Endometrial microvascular endothelial cells (primary cell): ENCODE results near the gene WDR7. TPM values are rescaled to one million over a fixed set of nuclear protein-coding genes. Genes with fewer than 3 reads are reported as not detected.

Experiments used
- in situ Hi-C: cut with HindIII; loops from 2 replicates; pipeline ENCODE4 v1.10.0; 2017; ENCODE audit warnings: low sequenced_read_pairs, low pct_unique_long_range_greater_than_20kb; ENCODE audit errors: inconsistent ontology term
- total RNA-seq: library from RNA; depleted of rRNA; stranded (reverse); fragments of >200 nt; gene quantifications from one replicate; pipeline ENCODE4 v1.2.3, GENCODE V29; 2015; ENCODE audit errors: inconsistent ontology term

Gene WDR7
- total RNA-seq, 1 donor from 2014 or later, result 11.9 TPM

DNA sequence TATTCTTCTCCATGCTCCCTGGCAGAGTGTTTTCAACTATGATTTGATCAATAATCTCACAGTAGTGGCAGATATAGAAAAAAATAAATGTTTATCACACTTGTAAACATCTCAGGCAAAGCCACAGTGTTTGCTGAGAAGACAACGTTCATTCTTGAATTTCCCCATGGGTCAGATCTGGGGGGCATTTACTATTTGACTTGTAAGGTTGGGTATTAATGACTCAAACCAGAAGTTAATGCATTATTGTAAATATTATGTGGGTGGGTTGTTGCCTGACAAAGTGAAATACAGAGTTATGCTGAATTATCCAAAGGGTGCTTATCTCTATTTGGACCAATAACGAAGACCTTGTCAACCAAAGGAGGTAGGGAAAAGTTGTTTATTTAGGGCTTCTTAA, 346.0 kb downstream of the WDR7 start:
- in situ Hi-C loops, result no loop called here

DNA sequence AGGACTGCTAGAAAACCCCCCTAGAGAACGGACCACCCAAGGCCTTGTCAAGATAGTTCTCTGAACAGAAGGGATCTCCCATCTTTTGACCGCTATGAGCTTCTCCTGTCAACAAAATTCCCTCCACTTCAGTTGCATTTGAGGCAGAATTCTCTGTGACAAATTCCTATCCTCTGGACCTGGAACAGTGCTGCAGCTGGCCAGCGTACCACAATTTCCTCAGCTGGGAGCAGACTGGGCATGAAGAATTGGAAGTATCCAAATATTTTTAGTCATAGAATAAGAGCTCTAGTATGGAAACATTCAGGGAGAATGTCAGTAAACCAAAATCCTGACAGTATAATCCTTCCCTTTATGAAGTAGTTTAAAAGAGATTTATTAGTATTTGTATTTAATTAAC, 348.7 kb downstream of the WDR7 start:
- in situ Hi-C loops, result no loop called here

DNA sequence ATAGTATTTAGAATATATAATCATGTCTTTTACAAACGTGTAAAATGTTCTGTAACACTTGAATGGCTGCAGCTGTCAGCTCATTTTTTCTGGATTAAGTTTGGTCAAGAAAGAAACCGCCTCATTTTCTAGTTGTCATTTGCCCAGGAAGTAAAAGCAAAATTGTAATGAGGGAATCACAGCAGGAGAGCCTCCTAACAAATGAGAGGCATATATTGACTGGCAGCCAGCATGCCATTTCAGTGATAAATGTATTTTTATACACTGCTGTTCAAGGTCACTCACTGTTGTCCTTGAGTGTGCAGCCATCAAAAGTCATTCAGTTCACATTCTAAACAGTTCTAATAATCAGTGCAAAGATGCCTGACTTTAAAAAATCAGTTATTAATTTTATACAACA, 351.5 kb downstream of the WDR7 start:
- in situ Hi-C loops, result no loop called here

DNA sequence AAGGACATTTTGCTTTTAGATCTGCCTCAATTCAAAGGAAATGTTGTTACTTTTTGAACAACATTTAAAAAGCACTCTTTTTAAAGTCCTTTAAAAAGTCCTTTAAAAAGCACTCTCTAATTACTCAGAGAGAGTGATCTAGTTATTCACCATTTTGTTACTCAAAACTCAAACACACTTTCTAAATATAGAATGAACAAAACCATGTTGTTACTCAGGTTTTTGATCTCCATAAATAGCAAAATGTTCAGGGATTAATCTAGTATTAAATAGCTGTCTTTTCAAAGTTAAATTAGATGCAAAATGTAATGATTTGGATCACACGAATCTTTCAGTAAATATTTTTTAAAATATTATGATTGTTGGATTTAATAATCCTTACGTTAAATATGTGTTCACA, 352.2 kb downstream of the WDR7 start:
- in situ Hi-C loops, result no loop called here

DNA sequence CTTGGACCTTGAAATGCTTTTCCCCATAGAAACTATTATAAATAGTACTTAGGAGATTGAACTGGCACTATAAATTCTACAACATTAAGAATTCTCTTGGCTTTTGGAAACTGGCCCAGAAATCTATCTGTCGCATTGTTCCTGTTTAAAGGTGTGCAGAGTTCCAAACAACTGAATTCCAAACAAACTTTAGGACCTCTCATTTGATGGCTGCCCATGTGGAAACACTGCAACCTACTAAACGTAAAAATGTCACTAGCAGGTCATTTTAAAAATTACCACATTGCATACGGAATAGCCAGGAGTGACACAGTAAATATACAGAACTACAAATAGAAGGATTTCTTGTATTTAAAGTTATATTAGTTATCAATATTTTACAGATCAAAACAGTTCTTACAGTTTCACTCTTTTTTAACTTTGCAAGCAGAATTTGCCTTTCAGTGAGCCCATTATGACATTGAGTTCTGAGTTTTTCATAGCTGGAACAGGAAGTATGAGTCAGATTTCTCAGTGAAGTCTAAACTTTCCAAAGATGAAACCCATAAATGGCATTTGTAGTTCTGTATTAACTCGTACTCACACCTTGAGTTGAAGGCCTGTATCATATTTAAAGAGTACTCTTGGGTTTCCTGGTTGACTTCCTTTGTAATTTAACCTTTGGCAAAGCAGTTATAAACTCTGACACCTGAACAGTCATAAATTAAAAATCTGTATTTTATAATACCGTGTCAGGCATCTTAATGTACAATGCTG, 353.4 kb downstream of the WDR7 start:
- in situ Hi-C loops, result no loop called here

DNA sequence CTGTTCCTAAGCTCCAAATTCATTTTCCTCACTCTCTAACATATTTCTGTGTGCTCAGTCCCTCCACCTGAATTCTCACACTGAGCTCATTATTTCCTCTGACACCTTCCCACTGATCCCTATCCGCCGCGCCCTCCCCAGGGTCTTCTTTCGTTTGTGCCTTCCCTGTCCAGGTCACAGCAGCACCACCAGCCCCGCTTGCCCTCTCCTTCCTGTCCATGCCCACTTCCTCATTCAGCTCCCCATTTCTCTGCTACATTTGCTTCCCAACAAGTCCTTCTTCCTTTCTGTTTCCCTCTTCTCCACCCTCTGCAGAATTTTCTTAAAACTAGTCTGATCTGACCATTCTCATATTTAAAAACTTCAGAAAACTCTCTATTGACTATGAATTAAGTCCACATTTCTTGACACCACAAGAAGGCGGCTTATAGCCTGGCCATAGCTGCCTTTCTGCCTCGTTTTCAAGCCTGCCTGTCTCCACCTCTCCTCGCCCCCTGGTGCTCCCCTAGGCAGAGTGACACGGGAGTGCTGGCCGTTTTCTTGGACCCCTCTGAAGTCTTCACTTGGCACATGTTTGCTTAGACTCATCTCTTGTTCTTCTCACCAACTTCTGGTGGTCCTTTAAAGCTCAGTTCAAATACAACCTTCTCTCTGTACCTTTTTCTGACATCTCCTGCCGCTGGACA, 357.0 kb downstream of the WDR7 start:
- in situ Hi-C loops, result no loop called here

DNA sequence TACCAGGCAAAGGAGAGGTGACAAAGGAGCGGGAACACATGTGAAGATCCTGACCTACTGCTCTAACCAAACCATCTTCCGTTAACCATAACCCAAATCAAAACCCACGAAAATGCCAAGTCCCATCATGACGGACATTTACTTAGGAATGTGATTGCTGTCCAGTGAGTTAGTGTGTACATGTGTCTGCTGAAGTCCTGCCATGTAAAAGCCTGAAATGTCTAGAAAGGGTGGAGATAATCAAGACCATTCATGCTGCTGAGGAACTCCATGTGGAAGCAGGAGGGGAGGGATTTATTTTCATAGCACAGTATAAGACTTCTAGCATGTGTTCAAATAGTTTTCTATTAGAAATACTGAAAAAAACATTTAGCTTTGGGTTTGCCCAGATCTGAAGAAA, 358.7 kb downstream of the WDR7 start:
- in situ Hi-C loops, result no loop called here

DNA sequence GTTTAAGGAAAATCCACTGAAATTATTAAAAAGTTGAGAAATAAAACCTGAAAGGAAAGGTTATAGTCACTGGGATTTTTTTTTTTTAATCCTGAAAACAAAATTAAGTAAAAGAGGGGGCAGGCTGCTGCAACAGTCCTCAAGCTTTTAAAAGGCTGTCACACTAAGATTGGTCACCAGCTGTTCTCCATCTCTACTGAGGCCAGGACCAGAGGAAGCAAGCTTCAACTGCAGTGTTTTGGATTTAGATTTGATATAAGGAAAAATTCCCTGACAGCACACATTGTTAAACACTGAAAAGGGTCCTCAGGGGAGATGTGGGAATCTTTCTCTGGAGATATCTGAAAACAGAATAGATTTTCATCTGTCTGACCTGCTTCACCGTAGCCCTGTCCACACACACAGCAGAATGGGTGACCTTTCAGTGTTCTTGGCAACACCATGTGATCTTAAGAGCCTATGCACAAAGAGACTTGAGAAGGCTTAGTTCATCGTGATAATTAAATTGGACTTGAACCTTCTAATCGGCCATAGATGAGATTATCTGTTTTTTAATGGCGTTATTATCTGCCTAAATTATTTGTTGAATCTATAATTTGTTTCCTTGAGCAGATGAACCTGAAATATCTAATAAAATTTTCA, 363.7 kb downstream of the WDR7 start:
- in situ Hi-C loops, result no loop called here

DNA sequence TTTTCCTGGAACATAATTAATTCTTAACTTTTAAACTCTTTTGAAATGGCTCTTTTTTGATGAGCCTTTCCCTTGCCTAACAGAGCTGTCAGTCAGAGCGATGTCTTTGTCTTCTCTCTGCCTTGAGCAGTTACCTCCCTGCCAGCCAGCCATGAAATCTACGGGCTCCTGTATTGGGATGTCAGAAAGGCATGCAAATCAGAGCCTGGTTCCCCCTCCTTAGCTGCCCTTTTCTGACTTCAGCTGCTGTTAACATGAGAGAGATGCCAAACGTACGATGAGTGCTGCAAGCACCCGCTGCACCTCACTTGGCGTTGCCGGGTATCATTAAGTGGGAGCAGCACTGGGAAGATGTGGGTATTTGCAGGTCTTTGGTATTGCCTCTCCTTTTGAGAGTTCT, 364.3 kb downstream of the WDR7 start:
- in situ Hi-C loops, result no loop called here

DNA sequence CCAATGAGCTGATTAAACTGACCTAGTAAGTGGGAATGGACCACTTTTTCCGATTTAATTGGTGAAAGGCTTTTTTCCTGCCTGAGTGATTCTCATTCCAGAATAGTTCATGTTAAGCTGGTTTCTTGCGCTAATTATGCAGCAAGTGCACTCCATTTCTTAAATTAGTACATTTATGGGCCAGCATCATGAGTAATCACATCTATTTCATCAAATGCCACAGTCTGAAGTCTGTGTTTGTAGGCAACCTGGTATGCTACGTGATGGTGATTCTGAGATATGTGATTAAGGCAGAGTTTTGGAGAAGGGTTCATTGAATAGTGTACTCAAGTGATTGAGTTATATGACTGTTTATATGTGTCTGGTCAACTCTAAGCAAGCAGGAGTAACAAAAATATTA, 367.7 kb downstream of the WDR7 start:
- in situ Hi-C loops, result no loop called here

DNA sequence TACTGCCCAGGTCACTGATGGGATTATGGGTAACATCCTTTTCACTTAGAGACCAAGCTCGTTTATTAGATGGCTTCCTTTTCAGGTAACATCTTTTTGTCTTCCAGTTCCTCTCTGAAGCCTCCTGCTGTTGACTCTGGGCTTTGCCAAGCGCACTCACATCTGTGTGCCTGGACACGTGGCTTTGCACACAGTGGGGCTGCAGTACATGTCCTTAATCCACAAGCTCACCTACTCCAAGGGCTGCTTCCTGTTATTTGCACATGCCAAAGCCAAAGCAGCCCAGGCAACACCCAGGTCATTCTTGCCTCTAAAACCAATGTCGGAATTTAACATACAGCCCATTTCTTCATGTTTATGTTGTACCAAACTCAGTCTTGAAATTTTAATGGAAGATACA, 371.6 kb downstream of the WDR7 start:
- in situ Hi-C loops, result no loop called here

DNA sequence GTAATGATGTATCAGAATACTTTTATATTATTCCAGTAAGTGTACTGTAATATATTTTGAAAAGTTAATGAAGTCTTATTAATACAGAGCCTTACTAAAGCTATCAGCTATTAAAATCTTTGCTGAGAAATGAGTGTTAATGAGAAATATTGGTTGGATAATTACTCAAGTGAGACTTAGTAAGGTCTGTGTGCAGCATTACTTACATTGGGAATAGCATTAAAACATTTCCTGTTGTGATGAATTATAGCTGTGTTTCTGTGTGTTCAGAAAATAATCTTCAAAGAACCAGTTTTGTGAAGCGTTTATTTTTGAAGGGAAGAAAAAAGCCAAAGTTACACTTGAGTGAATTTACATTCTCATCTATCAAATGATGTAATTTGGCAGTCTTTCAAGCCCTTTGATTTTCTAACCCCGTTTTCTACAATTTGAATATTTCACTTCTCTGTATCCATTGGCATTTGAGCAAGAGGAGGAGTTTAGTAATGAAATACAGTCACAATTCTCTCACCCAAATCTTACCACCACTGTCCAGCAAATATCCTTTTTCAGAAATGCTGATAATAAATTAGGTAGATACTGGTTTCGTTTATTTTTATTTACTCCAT, 372.2 kb downstream of the WDR7 start:
- in situ Hi-C loops, result no loop called here

DNA sequence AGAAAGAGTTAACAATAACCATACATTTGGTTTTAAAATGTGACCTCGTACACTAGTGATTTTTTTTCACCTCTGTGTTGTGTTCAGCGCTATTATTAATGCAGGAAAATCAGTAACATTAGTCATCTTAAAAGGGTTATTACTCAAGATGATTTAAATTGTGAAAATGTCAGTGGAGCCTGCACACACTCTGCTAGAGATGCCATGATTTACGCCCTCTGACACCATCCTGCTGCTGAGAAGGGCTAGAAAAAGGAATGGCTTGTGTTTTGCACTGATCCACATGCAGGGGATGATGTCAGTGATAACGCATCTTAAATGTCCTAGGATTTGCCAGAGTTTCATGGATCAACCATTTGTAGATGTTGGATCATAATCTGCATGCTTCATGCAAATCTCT, 374.4 kb downstream of the WDR7 start:
- in situ Hi-C loops, result no loop called here

DNA sequence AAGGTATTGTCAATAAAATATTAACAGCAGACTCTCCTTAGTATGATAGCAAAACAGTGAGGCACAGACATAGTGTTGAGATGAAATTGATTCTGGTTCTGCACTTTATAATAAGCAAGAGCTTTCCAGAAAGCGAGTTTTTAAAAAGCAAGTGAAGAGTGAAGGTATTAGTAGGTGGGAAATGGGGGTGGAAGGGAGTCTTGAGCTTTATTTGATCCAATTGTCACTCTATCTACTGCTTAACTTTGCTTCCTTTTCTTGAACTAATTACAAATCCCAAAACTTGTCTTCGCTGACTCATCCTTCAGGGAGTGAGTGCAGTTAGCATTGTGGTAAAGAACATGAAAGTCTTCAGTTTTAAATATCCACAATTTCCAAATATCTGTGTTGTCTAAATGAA, 375.2 kb downstream of the WDR7 start:
- in situ Hi-C loops, result no loop called here

DNA sequence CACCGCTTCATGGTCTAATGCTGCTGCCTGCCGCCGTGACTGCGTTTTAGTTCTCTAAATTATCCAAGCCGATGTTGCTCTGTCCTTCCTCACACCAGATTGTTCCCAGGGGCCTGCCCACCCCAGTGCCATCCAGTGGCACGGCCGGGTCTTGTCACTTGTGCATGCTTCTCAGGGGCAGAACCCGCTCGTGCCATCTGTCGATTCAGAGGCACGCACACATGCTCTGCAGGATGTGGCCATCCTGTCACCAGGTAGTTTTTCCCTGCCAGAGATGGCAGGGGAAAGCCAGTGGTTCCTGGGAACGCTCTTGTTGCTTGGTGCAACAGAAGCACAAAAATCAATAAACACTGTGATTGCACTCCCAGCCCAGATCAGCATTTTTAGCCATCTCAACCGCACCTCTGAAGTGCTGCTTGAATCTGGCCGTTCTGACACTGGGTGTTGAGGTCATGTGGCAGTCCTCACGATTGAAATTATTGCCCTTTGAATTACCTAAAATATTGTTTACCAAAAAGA, 376.1 kb downstream of the WDR7 start:
- in situ Hi-C loops, result no loop called here

DNA sequence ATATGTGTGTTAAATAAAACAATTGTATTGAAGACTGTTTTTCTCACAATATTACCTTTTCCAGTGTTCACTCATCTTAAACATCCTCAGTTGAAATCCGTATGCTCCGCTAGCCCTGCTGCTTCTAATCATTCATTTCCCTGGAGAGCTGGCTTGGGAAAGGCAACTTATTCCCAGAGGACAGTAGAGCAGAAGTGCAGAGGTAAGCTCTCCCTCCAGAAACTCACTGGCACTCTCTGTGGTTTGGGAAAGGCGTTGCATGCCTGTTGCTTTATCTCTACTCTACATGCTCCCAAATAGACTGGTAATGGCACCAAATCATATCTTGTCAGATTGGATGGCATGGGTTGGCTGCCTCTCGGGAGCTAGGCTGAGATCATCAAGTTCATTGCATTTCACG, 378.6 kb downstream of the WDR7 start:
- in situ Hi-C loops, result no loop called here

DNA sequence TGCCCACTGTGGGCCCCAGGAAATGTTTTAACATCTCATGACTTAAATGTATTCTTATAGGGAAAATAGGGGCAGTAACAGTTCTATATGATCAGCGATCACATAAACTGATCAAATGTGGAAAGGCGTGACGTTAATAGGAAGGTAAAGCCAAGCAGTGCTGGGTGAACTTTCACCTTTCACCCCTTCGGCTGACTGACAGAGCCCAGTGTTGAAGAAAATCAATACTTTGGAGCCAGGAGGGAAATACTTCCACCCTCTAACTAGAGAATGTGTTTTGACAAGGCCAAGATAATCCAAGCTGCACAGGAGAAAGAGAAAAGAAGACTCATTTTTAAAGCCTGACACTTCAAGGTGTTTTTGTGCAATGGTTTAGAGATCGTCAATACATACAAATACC, 379.3 kb downstream of the WDR7 start:
- in situ Hi-C loops, result no loop called here

DNA sequence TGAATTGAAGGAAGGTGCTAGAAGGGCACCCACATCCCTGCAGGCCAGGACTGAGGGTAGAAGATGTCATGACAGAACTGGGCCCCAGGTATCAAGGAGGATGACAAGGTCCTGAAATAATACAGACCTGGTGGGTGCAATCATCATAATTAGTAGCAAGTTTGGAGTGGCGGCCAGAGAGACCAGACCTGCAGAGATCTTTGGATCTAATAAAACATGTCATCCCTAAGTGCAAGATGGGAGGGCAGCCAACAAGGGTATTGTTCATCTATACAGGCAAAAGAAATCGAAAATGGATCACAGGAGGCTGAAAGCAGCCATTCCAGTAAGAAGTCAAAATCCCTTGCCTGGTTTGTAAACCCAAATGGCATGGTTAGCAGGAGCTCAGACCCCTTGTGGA, 384.4 kb downstream of the WDR7 start:
- in situ Hi-C loops, result no loop called here

DNA sequence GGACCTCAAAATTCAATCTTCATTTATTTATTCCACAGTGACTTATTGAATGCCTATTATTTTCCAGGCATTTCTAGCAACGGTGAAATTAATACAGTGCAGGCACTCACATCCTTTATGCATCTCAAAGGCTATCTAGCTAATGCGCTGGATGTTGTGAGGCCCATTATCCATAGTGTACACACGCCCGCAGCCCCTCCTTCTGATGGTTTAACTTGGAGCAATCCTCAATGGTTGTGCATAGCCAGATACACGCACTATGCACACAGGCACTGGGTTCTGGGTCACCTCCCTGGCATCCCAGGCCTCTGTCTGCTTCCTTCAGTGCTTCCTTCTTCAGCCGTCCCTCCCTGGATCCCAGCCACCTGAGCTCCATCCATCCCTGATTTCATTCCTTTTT, 387.2 kb downstream of the WDR7 start:
- in situ Hi-C loops, result no loop called here

DNA sequence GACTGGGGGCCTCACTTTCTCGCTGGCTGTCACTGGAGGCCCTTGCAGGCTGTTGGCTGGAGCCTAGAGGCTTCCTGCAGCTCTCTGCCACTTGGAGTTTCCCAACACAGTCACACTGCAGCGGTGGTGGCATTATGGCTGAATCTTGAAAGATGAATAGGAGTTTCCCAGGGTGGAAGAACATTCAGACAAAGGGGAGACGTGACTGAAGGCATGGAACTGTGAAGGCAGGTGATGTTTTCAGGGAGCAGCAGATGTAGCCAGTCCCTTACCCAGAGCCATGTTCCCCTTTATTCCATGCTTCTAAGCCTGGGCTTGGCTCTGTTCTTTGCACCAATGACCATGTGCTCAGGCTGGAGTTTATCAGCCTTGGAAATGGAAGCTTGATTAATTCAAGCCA, 389.0 kb downstream of the WDR7 start:
- in situ Hi-C loops, result no loop called here
